Common myeloid progenitor, CD34-positive (primary cell): ENCODE data around the gene CTF1.
A peak's percentile ranks its signal among the peaks of the same experiment; 100 is the strongest.

Experiments
- CTCF ChIA-PET: fragments of 350-600 bp; sonication (Branson Sonifier 250); formaldehyde crosslinking; loops from one replicate; lab custom pipeline; 2021; ENCODE audit warnings: antibody characterized with exemption; lab: Charles Lee
- POLR2A ChIA-PET: fragments of 350-600 bp; sonication (Branson Sonifier 250); formaldehyde crosslinking; loops from one replicate; lab custom pipeline; 2021; ENCODE audit warnings: antibody characterized with exemption; lab: Charles Lee
- DNase-seq, 3 donors: peaks; one replicate each; pipeline versions ENCODE4 v3.0.0 to v3.0.0-alpha.2; 2013
- H3K27ac ChIP-seq, 2 experiments: 1 replicate in 1 of 2; 2 replicates in 1 of 2; pipeline ENCODE4 v1.7.0; 2013; ENCODE audit warnings: inconsistent platforms in 2 of 2, low read length in 2 of 2, mild to moderate bottlenecking in 2 of 2, low read depth in 1 of 2, moderate library complexity in 1 of 2; ENCODE audit not compliant: severe bottlenecking in 2 of 2, insufficient read depth in 1 of 2, poor library complexity in 1 of 2
- H3K27me3 ChIP-seq, 5 experiments: replicated peaks in 2 of 5; 1 replicate in 3 of 5; 2 replicates in 2 of 5; pipeline versions ENCODE4 v1.6.1 to v1.7.0; 2013; ENCODE audit warnings: low read length in 4 of 5, mild to moderate bottlenecking in 2 of 5, moderate library complexity in 2 of 5, inconsistent platforms in 1 of 5; ENCODE audit not compliant: insufficient read depth in 5 of 5, control insufficient read depth in 4 of 5
- H3K36me3 ChIP-seq, 4 experiments: 1 replicate in 2 of 4; 2 replicates in 2 of 4; pipeline versions ENCODE4 v1.6.1 to v1.7.0; 2013; ENCODE audit warnings: low read length in 3 of 4, control low read depth in 1 of 4, mild to moderate bottlenecking in 1 of 4; ENCODE audit not compliant: control insufficient read depth in 4 of 4, insufficient read depth in 4 of 4
- H3K4me1 ChIP-seq, 4 experiments: 1 replicate in 3 of 4; 2 replicates in 1 of 4; pipeline versions ENCODE4 v1.6.1 to v1.7.1; 2013; ENCODE audit warnings: low read length in 3 of 4, mild to moderate bottlenecking in 3 of 4, control low read depth in 1 of 4, inconsistent platforms in 1 of 4, moderate library complexity in 1 of 4; ENCODE audit not compliant: control insufficient read depth in 4 of 4, insufficient read depth in 4 of 4; ENCODE audit errors: control extremely low read depth in 1 of 4
- H3K4me3 ChIP-seq, 7 experiments: 1 replicate in 4 of 7; 2 replicates in 3 of 7; pipeline versions ENCODE4 v1.5.1 to v1.7.0; 2013; ENCODE audit warnings: mild to moderate bottlenecking in 7 of 7, low read length in 6 of 7, moderate library complexity in 6 of 7, inconsistent platforms in 2 of 7, low read depth in 2 of 7, control low read depth in 1 of 7; ENCODE audit not compliant: insufficient read depth in 4 of 7, control insufficient read depth in 1 of 7; ENCODE audit errors: extremely low read depth in 1 of 7
- H3K9me3 ChIP-seq, 5 experiments: 1 replicate in 4 of 5; 2 replicates in 1 of 5; pipeline versions ENCODE4 v1.6.1 to v1.7.1; 2013; ENCODE audit warnings: low read length in 4 of 5, mild to moderate bottlenecking in 2 of 5, inconsistent platforms in 1 of 5, low read depth in 1 of 5, moderate library complexity in 1 of 5; ENCODE audit not compliant: control insufficient read depth in 4 of 5, insufficient read depth in 2 of 5; ENCODE audit errors: control extremely low read depth in 1 of 5
- WGBS: methylation state at CpG from one replicate; pipeline ENCODE4 v1.1.5; 2013; ENCODE audit not compliant: insufficient coverage; 5-methylcytosine and 5-hydroxymethylcytosine counted together

CTF1 gene

DNA sequence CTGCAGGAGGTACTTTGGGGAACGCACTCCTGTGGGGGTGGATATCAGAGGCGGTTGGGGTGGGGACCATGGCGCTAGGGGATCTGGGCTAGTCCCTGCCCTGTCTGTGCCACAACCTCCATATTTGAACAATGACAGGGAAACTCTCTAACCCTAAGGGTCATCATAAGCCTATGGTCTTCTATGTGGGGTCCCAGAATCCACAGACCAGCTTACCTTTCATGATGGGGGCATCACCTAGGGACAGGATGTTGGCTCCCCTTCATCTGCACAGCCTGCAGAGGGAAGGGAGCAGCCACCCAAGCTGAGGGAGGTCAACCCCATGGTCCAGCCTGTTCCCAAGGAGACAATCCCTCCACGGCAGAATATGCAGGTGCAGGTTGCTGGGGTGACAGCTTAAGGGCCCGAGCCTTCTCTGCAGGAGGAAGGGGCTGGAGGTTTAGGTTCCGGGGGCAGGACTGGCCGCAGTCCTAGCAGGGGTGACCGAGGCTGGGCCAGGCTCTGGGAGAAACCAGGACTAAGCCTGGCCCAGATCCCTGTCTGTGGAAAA, 54.2 kb downstream of the CTF1 start:
- Histone ChIP-seq H3K9me3 (no peaks in the 10 kb centered on the region), H3K4me3 (peak overlapping the region; percentile 29 to 99 (median 87)), H3K27ac (peak overlapping the region in 1 of 2 experiments; percentile 89), H3K36me3 (peaks cover 0 to 51% (median 25%) of the 10 kb centered on the region in 4 experiments), H3K27me3 (no peaks in the 10 kb centered on the region), H3K4me1 (peaks cover 2 to 42% (median 30%) of the 10 kb centered on the region in 4 experiments)
- 76% methylated on average over 3 of the region's 8 CpGs for WGBS
- POLR2A ChIA-PET: no interaction called here
- CTCF ChIA-PET: interaction anchor here (1.2 to 3.3 kb wide), 4 partner anchors 8 to 16 kb away, joined by 3 to 14 read pairs (median 7); no protein-coding TSS in a partner anchor
- DNase-seq: no peak

DNA sequence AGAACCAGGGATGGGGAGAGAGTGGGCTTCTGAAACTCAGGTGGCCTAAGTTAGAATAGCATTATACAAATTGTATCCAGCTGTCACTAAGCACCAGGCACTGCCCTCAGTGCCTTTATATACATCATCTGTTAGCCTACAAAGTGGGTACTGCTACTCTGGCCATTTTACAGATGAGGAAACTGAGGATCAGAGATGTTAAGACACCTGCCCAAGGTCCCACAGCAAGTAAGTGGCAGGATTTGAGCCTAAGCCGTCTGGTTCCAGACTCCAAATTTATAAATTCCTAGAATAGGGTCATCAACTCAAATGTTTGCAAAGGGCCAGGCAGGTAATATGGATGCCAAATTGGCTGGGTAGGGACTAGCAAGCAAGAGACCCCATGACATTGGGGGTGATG, 54.8 kb downstream of the CTF1 start:
- Histone ChIP-seq H3K27me3 (no peaks in the 10 kb centered on the region), H3K4me3 (peak overlapping the region in 3 of 7 experiments; percentile 92 to 99 (median 94)), H3K36me3 (peaks cover 0 to 53% (median 25%) of the 10 kb centered on the region in 4 experiments), H3K4me1 (peaks cover 2 to 42% (median 30%) of the 10 kb centered on the region in 4 experiments), H3K9me3 (no peaks in the 10 kb centered on the region), H3K27ac (peak overlapping the region in 1 of 2 experiments; percentile 89)
- POLR2A ChIA-PET: no interaction called here
- 83% methylated on average over 1 of the region's 1 CpG for WGBS
- CTCF ChIA-PET: interaction anchor here (1.9 to 5.8 kb wide), 2 partner anchors 10 to 11 kb away, joined by 10 to 50 read pairs; no protein-coding TSS in a partner anchor
- DNase-seq: no peak

DNA sequence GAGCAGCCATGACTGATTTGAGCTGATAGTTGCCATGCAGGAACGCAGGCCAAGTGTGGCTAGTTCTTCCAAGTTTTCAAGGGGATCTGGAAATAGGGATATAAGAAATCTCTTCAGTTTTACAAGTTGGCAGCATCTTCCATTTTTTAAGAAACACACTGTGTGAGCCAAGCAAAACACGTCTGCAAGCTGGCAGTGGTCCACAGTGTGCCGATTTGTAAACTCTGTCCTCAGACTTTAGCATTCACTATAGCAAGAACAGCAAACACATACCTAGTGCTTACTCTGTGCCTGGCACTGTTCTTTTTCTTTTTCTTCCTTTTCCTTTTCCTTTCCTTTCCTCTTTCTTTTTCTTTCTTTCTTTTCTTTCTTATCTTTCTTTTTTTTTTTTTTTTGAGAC, 55.3 kb downstream of the CTF1 start:
- no peak for DNase-seq
- Histone ChIP-seq H3K27me3 (no peaks in the 10 kb centered on the region), H3K9me3 (no peaks in the 10 kb centered on the region), H3K4me1 (peaks cover 2 to 45% (median 34%) of the 10 kb centered on the region in 4 experiments), H3K27ac (no peak overlapping the region), H3K36me3 (peaks cover 0 to 52% (median 22%) of the 10 kb centered on the region in 4 experiments), H3K4me3 (no peak overlapping the region)
- CTCF ChIA-PET: interaction anchor here (5.8 kb wide), 1 partner anchor 12 kb away, joined by 50 read pairs; no protein-coding TSS in a partner anchor
- WGBS: 97% methylated on average over 3 of the region's 3 CpGs
- POLR2A ChIA-PET: no interaction called here

DNA sequence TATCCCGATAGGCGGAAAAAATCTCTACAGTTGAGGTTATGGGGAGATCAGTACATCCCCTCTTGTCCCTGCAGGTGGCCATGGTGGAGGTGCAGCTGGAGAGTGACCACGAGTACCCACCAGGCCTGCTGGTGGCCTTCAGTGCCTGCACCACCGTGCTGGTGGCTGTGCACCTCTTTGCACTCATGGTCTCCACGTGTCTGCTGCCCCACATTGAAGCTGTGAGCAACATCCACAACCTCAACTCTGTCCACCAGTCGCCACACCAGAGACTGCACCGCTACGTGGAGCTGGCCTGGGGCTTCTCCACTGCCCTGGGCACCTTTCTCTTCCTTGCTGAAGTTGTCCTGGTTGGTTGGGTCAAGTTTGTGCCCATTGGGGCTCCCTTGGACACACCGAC, 56.7 kb downstream of the CTF1 start:
- Histone ChIP-seq H3K4me3 (no peak overlapping the region), H3K36me3 (peaks cover 0 to 41% (median 19%) of the 10 kb centered on the region in 4 experiments), H3K27ac (no peak overlapping the region), H3K9me3 (no peaks in the 10 kb centered on the region), H3K27me3 (no peaks in the 10 kb centered on the region), H3K4me1 (peaks cover 2 to 47% (median 30%) of the 10 kb centered on the region in 4 experiments)
- POLR2A ChIA-PET: interaction anchor here (0.7 kb wide), 1 partner anchor 51 kb away, joined by 3 read pairs; no protein-coding TSS in a partner anchor
- 97% methylated on average over 9 of the region's 9 CpGs for WGBS
- CTCF ChIA-PET: interaction anchor here (1.3 to 5.8 kb wide), 7 partner anchors 9 to 205 kb away, joined by 3 to 50 read pairs (median 8); partner anchors contain the start of genes PHKG2 and VKORC1
- no peak for DNase-seq
